PC-3 (cell line): ENCODE measurements around the gene CPD. TPM values are rescaled to one million over a fixed set of nuclear protein-coding genes. Genes with fewer than 3 reads are reported as not detected.
A peak's percentile ranks its signal among the peaks of the same experiment; 100 is the strongest.

ENCODE experiments used
- ATAC-seq: fragments of 200-7000 bp; cut with Tn5 transposase; 2 replicates; pipeline ENCODE4 v1.9.1; 2020; ENCODE audit warnings: mild to moderate bottlenecking, moderate library complexity
- BruUV-seq: library from RNA; stranded (reverse); fragments of 400-500 nt; replicated peaks from 2 replicates; lab custom pipeline; 2021; lab: Mats Ljungman, UMichigan
- CTCF ChIA-PET: fragments of 300-600 bp; sonication (Branson Sonifier 250); formaldehyde crosslinking; loops from one replicate; lab custom pipeline; 2022; ENCODE audit warnings: antibody characterized with exemption; lab: Charles Lee
- POLR2A ChIA-PET: fragments of 300-600 bp; sonication (Branson Sonifier 250); formaldehyde crosslinking; loops from one replicate; lab custom pipeline; 2022; ENCODE audit warnings: antibody characterized with exemption; ENCODE audit not compliant: unreplicated experiment; lab: Charles Lee
- DNase-seq: peaks from one replicate; pipeline ENCODE4 v3.0.0-alpha.2; 2015
- H2AFZ ChIP-seq: fragments of 300-600 bp; sonication (generic); 2 replicates; pipeline ENCODE4 v1.6.0; 2016; ENCODE audit warnings: antibody characterized with exemption, low read length
- H3F3A ChIP-seq: fragments of 300-600 bp; sonication (generic); one replicate; pipeline ENCODE4 v1.6.0; 2017; ENCODE audit warnings: antibody characterized with exemption, low read length, control low read depth, mild to moderate bottlenecking; ENCODE audit not compliant: unreplicated experiment
- H3K27ac ChIP-seq: fragments of 300-600 bp; sonication (generic); 2 replicates; pipeline ENCODE4 v1.5.1; 2016; ENCODE audit warnings: mild to moderate bottlenecking, low read length
- H3K27me3 ChIP-seq: fragments of 300-600 bp; sonication (generic); 2 replicates; pipeline ENCODE4 v1.6.1; 2016; ENCODE audit warnings: low read length, mixed read lengths
- H3K36me3 ChIP-seq: fragments of 300-600 bp; sonication (generic); 2 replicates; pipeline ENCODE4 v1.6.1; 2016; ENCODE audit warnings: low read depth, mixed run types, low read length, mixed read lengths
- H3K4me1 ChIP-seq: fragments of 300-600 bp; sonication (generic); 2 replicates; pipeline ENCODE4 v1.5.1; 2016; ENCODE audit warnings: low read length; ENCODE audit not compliant: insufficient read depth
- H3K4me2 ChIP-seq: fragments of 300-600 bp; sonication (generic); 2 replicates; pipeline ENCODE4 v1.6.0; 2016; ENCODE audit warnings: low read length
- H3K4me3 ChIP-seq: fragments of 300-600 bp; sonication (generic); 2 replicates; pipeline ENCODE4 v1.5.1; 2016; ENCODE audit warnings: mild to moderate bottlenecking, low read length, mixed read lengths
- H3K79me2 ChIP-seq: fragments of 300-600 bp; sonication (generic); 2 replicates; pipeline ENCODE4 v1.6.1; 2017; ENCODE audit warnings: low read length, mixed read lengths
- H3K9ac ChIP-seq: fragments of 300-600 bp; sonication (generic); 2 replicates; pipeline ENCODE4 v1.6.0; 2016; ENCODE audit warnings: mild to moderate bottlenecking, low read length
- H3K9me2 ChIP-seq: fragments of 300-600 bp; sonication (generic); replicated peaks from 2 replicates; pipeline ENCODE4 v1.6.1; 2016; ENCODE audit warnings: mixed run types, low read length, mixed read lengths
- H3K9me3 ChIP-seq: fragments of 300-600 bp; sonication (generic); 2 replicates; pipeline ENCODE4 v1.6.1; 2016; ENCODE audit warnings: low read length, mixed read lengths
- H4K20me1 ChIP-seq: fragments of 300-600 bp; sonication (generic); 2 replicates; pipeline ENCODE4 v1.6.1; 2016; ENCODE audit warnings: low read length, mixed read lengths
- EZH2 ChIP-seq: fragments of 300-600 bp; sonication (generic); IDR thresholded peaks from one replicate; pipeline ENCODE4 v1.6.1; 2017; ENCODE audit warnings: antibody characterized with exemption, mild to moderate bottlenecking, low read length; ENCODE audit not compliant: unreplicated experiment
- EZH2phosphoT487 ChIP-seq: fragments of 300-600 bp; sonication (generic); IDR thresholded peaks from 2 replicates; pipeline ENCODE4 v1.6.1; 2018; ENCODE audit warnings: mild to moderate bottlenecking, antibody characterized with exemption, low read length, borderline replicate concordance
- intact Hi-C: fragments of 100-400 bp; cut with micrococcal nuclease; formaldehyde crosslinking; loops from 2 replicates; pipeline ENCODE4 v1.9.0; 2023
- total RNA-seq: library from RNA; depleted of rRNA; stranded (reverse); fragments of >200 nt; gene quantifications from 2 replicates; pipeline ENCODE4 v1.2.3, GENCODE V29; 2014
- TF ChIP-seq, protein P1 (sequence below): fragments of 300-600 bp; sonication (generic); conservative IDR thresholded peaks from 2 replicates; pipeline ENCODE4 v1.5.1; 2017; ENCODE audit warnings: antibody characterized with exemption, low read depth, mild to moderate bottlenecking, low read length

Gene CPD
- total RNA-seq, 1 experiment from 2014 or later: 30.9 TPM

DNA sequence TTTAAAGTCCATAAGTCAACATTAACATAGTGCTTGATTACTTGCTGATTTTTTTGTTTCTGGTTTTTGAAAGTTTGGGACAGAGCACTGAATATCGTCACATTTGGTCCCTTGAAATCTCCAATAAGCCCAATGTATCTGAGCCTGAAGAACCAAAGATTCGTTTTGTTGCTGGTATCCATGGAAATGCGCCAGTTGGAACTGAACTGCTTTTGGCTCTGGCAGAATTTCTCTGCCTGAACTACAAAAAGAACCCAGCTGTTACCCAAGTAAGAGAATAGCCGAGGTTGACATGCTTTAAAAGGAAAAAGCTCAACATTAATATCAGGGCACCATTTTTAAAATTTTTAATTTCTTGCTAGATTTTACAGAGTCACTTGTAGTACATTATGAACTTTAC lies 70.8 kb downstream of the CPD start:
- H3K9ac ChIP-seq: no peak overlapping the region
- no peaks in the 10 kb centered on the region for H3F3A ChIP-seq
- no peak overlapping the region for H3K27ac ChIP-seq
- H3K4me3 ChIP-seq: no peak overlapping the region
- no peak for ATAC-seq
- peaks cover 9% of the 10 kb centered on the region; the same call in 1 of the 2 replicates for H3K4me1 ChIP-seq
- BruUV-seq: no TSS peak
- H4K20me1 ChIP-seq: no peaks in the 10 kb centered on the region
- no peaks in the 10 kb centered on the region for H3K79me2 ChIP-seq
- H3K9me2 ChIP-seq: no peaks in the 10 kb centered on the region
- TF ChIP-seq, protein P1, sequence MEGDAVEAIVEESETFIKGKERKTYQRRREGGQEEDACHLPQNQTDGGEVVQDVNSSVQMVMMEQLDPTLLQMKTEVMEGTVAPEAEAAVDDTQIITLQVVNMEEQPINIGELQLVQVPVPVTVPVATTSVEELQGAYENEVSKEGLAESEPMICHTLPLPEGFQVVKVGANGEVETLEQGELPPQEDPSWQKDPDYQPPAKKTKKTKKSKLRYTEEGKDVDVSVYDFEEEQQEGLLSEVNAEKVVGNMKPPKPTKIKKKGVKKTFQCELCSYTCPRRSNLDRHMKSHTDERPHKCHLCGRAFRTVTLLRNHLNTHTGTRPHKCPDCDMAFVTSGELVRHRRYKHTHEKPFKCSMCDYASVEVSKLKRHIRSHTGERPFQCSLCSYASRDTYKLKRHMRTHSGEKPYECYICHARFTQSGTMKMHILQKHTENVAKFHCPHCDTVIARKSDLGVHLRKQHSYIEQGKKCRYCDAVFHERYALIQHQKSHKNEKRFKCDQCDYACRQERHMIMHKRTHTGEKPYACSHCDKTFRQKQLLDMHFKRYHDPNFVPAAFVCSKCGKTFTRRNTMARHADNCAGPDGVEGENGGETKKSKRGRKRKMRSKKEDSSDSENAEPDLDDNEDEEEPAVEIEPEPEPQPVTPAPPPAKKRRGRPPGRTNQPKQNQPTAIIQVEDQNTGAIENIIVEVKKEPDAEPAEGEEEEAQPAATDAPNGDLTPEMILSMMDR: no peak
- no peak for TF ChIP-seq EZH2phosphoT487
- TF ChIP-seq EZH2: no peak
- no peak overlapping the region for H3K4me2 ChIP-seq
- CTCF ChIA-PET: no interaction called here
- no peaks in the 10 kb centered on the region for H3K27me3 ChIP-seq
- no peak overlapping the region for H2AFZ ChIP-seq
- no peaks in the 10 kb centered on the region for H3K36me3 ChIP-seq
- no peak for DNase-seq
- no peaks in the 10 kb centered on the region for H3K9me3 ChIP-seq
- intact Hi-C loops: no loop called here
- POLR2A ChIA-PET: no interaction called here

DNA sequence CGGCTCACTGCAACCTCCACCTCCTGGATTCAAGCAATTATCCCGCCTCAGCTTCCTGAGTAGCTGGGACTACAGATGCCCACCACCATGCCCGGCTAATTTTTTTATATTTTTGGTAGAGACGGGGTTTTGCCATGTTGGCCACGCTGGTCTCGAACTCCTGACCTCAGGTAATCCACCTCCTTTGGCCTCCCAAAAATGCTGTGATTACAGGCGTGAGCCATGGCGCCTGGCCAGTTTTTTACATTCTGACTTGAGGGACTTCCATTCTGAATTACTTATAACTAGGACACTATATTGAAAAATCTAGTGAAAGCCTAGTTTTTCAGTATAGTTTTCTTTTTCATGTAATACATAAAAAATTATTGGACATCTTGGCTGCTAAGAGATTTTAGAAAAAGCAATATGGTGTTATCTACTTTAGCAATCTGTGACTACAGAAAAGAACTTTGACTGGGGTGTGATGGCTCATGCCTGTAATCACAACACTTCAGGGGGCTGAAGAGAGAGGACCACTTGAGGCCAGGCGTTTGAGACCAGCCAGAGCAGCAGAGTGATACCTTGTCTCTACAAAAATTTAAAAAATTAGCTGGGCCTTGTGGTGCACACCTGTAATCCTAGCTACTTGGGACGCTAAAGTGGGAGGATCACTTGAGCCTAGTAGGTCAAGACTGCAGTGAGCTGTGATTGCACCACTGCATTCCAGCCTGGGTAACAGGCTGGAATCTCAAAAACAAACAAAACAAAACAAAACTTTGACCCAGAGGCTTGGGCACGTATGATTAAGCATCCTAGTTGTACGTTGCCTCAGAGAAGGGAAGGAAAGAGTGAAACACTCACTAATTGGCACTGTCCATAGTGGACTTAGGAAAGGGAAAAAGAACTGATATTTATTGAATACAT lies 71.6 kb downstream of the CPD start:
- CTCF ChIA-PET: no interaction called here
- Histone ChIP-seq H3K27me3 (no peaks in the 10 kb centered on the region), H2AFZ (no peak overlapping the region), H3K4me2 (no peak overlapping the region), H3K9ac (no peak overlapping the region), H3K4me3 (no peak overlapping the region), H3F3A (no peaks in the 10 kb centered on the region), H3K9me3 (no peaks in the 10 kb centered on the region), H3K9me2 (no peaks in the 10 kb centered on the region), H3K36me3 (no peaks in the 10 kb centered on the region), H3K27ac (no peak overlapping the region), H3K4me1 (peaks cover 9% of the 10 kb centered on the region; the same call in 1 of the 2 replicates), H3K79me2 (no peaks in the 10 kb centered on the region), H4K20me1 (no peaks in the 10 kb centered on the region)
- intact Hi-C loops: no loop called here
- DNase-seq (peak; percentile 53), ATAC-seq (no peak)
- TF ChIP-seq EZH2phosphoT487 (no peak), EZH2 (no peak)
- TF ChIP-seq, protein P1: no peak
- no TSS peak for BruUV-seq
- POLR2A ChIA-PET: no interaction called here

DNA sequence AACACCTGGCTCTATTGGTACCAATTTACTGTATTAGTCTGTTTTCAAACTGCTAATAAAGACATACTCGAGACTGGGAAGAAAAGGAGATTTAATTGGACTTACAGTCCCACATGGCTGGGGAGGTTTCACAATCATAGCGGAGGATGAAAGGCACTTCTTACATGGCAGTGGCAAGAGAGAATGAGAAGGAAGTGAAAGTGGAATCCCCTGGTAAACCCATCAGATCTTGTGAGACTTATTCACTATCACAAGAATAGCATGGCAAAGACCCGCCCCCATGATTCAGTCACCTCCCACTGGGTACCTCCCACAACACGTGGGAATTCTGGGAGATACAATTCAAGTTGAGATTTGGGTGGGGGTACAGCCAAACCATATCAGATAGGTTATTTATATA lies 75.9 kb downstream of the CPD start:
- no peaks in the 10 kb centered on the region for H3K9me3 ChIP-seq
- H3K27me3 ChIP-seq: no peaks in the 10 kb centered on the region
- BruUV-seq: no TSS peak
- peaks cover 9% of the 10 kb centered on the region; the same call in 1 of the 2 replicates for H3K4me1 ChIP-seq
- H3K9me2 ChIP-seq: no peaks in the 10 kb centered on the region
- DNase-seq: no peak
- no peaks in the 10 kb centered on the region for H3K79me2 ChIP-seq
- H3K36me3 ChIP-seq: no peaks in the 10 kb centered on the region; the same call in 1 of the 2 replicates
- CTCF ChIA-PET: no interaction called here
- H2AFZ ChIP-seq: no peak overlapping the region
- no peak overlapping the region for H3K4me3 ChIP-seq
- TF ChIP-seq EZH2 (no peak), EZH2phosphoT487 (no peak)
- TF ChIP-seq, protein P1: no peak
- H3F3A ChIP-seq: no peaks in the 10 kb centered on the region
- intact Hi-C loops: no loop called here
- H3K9ac ChIP-seq: no peak overlapping the region
- no peaks in the 10 kb centered on the region for H4K20me1 ChIP-seq
- H3K27ac ChIP-seq: no peak overlapping the region
- ATAC-seq: no peak
- no peak overlapping the region for H3K4me2 ChIP-seq
- POLR2A ChIA-PET: no interaction called here
